Midbrain (tissue), 1 donor: ENCODE measurements around the gene PRRT2.
"Not testable (repeated sequence)": the region's sequence is repeated elsewhere in the genome, so short reads cannot be mapped to it uniquely, and the experiment has no call there.

Experiments used
- DNase-seq: peaks from one replicate; lab custom pipeline; 2025; lab: John Stamatoyannopoulos, UW

PRRT2 gene

GRCh38 chr16:29790949-29791844 is 20.8 kb upstream of the PRRT2 start:
- no peak for DNase-seq

GRCh38 chr16:29791845-29792807 is 19.9 kb upstream of the PRRT2 start:
- DNase-seq, result no peak

GRCh38 chr16:29793153-29793552 is 18.8 kb upstream of the PRRT2 start:
- DNase-seq, result not testable (repeated sequence)

- DNase-seq, result no peak
Observed at GRCh38 chr16:29794231-29794710, 17.7 kb upstream of the PRRT2 start.

GRCh38 chr16:29802416-29802935 is 9.5 kb upstream of the PRRT2 start:
- no peak for DNase-seq

- DNase-seq, result no peak
Observed at GRCh38 chr16:29804020-29804419, 8.0 kb upstream of the PRRT2 start.

GRCh38 chr16:29804455-29805231 is 7.3 kb upstream of the PRRT2 start:
- peak; percentile 38 for DNase-seq

- DNase-seq, result peak; percentile 98
Observed at GRCh38 chr16:29805232-29806098, 6.5 kb upstream of the PRRT2 start.

- DNase-seq, result peak; percentile 78
Observed at GRCh38 chr16:29806099-29806579, 5.9 kb upstream of the PRRT2 start, which contains the start of gene MAZ. TSS of gene MAZ (plus strand) at chr16:29806529. CDS start at chr16:29806702, 173 bp downstream.

GRCh38 chr16:29806641-29807425 is 5.2 kb upstream of the PRRT2 start:
- DNase-seq, result peak; percentile 25

- DNase-seq, result peak; percentile 88
Observed at GRCh38 chr16:29807426-29808218, 4.4 kb upstream of the PRRT2 start.

GRCh38 chr16:29808219-29808900 is 3.6 kb upstream of the PRRT2 start:
- DNase-seq, result no peak

GRCh38 chr16:29809031-29809747 is 2.8 kb upstream of the PRRT2 start:
- DNase-seq, result no peak

GRCh38 chr16:29809850-29810698 is 1.9 kb upstream of the PRRT2 start:
- no peak for DNase-seq

- DNase-seq, result no peak
Observed at GRCh38 chr16:29810699-29811169, 1.3 kb upstream of the PRRT2 start.
